GM23338 (cell line): Measurements from ENCODE around the gene IRX1. TPM values are rescaled to one million over a fixed set of nuclear protein-coding genes. Genes with fewer than 3 reads are reported as not detected.

Experiments
- ATAC-seq: fragments of 200-7000 bp; cut with Tn5 transposase; 3 replicates; pipeline ENCODE4 v1.9.1; 2020
- DNase-seq: peaks from one replicate; pipeline ENCODE4 v3.0.0-alpha.2; 2015; ENCODE audit warnings: low spot score
- H2AFZ ChIP-seq: fragments of 200-600 bp; sonication (generic); 2 replicates; pipeline ENCODE4 v1.8.0; 2016; ENCODE audit warnings: antibody characterized with exemption, mild to moderate bottlenecking, moderate library complexity
- H3F3A ChIP-seq: fragments of 200-600 bp; sonication (generic); replicated peaks from 2 replicates; pipeline ENCODE4 v1.8.0; 2017; ENCODE audit warnings: antibody characterized with exemption, mixed run types, low read depth
- H3K27ac ChIP-seq: fragments of 200-600 bp; sonication (generic); 2 replicates; pipeline ENCODE4 v1.6.1; 2016; ENCODE audit warnings: low read depth
- H3K27me3 ChIP-seq: fragments of 200-600 bp; sonication (generic); 2 replicates; pipeline ENCODE4 v1.8.0; 2016; ENCODE audit warnings: mild to moderate bottlenecking, mixed run types, moderate library complexity; ENCODE audit not compliant: insufficient read depth
- H3K36me3 ChIP-seq: fragments of 200-600 bp; sonication (generic); 2 replicates; pipeline ENCODE4 v1.8.0; 2016; ENCODE audit warnings: mild to moderate bottlenecking; ENCODE audit not compliant: insufficient read depth
- H3K4me1 ChIP-seq: fragments of 200-600 bp; sonication (generic); 2 replicates; pipeline ENCODE4 v1.8.0; 2016; ENCODE audit warnings: mild to moderate bottlenecking, moderate library complexity; ENCODE audit not compliant: insufficient read depth
- H3K4me2 ChIP-seq: fragments of 200-600 bp; sonication (generic); 2 replicates; pipeline ENCODE4 v1.7.1; 2017; ENCODE audit warnings: mixed run types
- H3K4me3 ChIP-seq: fragments of 200-600 bp; sonication (generic); 2 replicates; pipeline ENCODE4 v1.6.1; 2016; ENCODE audit warnings: mixed run types
- H3K79me2 ChIP-seq: fragments of 200-600 bp; sonication (generic); replicated peaks from 2 replicates; pipeline ENCODE4 v1.8.0; 2017; ENCODE audit warnings: mild to moderate bottlenecking; ENCODE audit not compliant: insufficient read depth
- H3K9me2 ChIP-seq: fragments of 200-600 bp; sonication (generic); 2 replicates; pipeline ENCODE4 v1.8.0; 2017; ENCODE audit not compliant: insufficient read depth
- H4K20me1 ChIP-seq: fragments of 200-600 bp; sonication (generic); replicated peaks from 2 replicates; pipeline ENCODE4 v1.8.0; 2017; ENCODE audit warnings: mild to moderate bottlenecking; ENCODE audit not compliant: insufficient read depth
- H3K27ac Mint-ChIP-seq: 2 replicates; pipeline ENCODE4 v1.8.0; 2020; ENCODE audit warnings: inconsistent platforms, mild to moderate bottlenecking, moderate library complexity, mixed read lengths
- H3K27me3 Mint-ChIP-seq: 3 replicates; pipeline ENCODE4 v1.8.0; 2022; ENCODE audit warnings: low read depth, mild to moderate bottlenecking, moderate library complexity, mixed read lengths, inconsistent platforms; ENCODE audit not compliant: insufficient read depth, poor library complexity
- H3K36me3 Mint-ChIP-seq: 3 replicates; pipeline ENCODE4 v1.8.0; 2021; ENCODE audit warnings: low read depth, mild to moderate bottlenecking, inconsistent platforms, moderate library complexity, mixed read lengths
- H3K4me1 Mint-ChIP-seq: 3 replicates; pipeline ENCODE4 v1.8.0; 2020; ENCODE audit warnings: mild to moderate bottlenecking, inconsistent platforms, mixed read lengths
- H3K4me3 Mint-ChIP-seq: 3 replicates; pipeline ENCODE4 v1.8.0; 2021; ENCODE audit warnings: moderate library complexity, mild to moderate bottlenecking, inconsistent platforms, mixed read lengths
- H3K9me3 Mint-ChIP-seq: 3 replicates; pipeline ENCODE4 v1.8.0; 2020; ENCODE audit warnings: moderate library complexity, mild to moderate bottlenecking, inconsistent platforms, mixed read lengths
- CREB1 ChIP-seq: fragments of 250-450 bp; sonication (Bioruptor Pico); IDR thresholded peaks from 2 replicates; pipeline ENCODE4 v1.5.0; 2020; ENCODE audit warnings: low read depth, mild to moderate bottlenecking, moderate library complexity
- EZH2 ChIP-seq: fragments of 200-600 bp; sonication (generic); IDR thresholded peaks from one replicate; pipeline ENCODE4 v1.8.0; 2017; ENCODE audit warnings: antibody characterized with exemption, mild to moderate bottlenecking, low read depth; ENCODE audit not compliant: unreplicated experiment
- EZH2phosphoT487 ChIP-seq: fragments of 200-600 bp; sonication (generic); IDR thresholded peaks from one replicate; pipeline ENCODE4 v1.8.1; 2018; ENCODE audit warnings: antibody characterized with exemption; ENCODE audit not compliant: unreplicated experiment
- JUNB ChIP-seq: IDR thresholded peaks from one replicate; pipeline ENCODE4 v1.6.1; 2016; ENCODE audit warnings: antibody characterized with exemption; ENCODE audit not compliant: unreplicated experiment
- NANOG ChIP-seq: IDR thresholded peaks from 2 replicates; pipeline ENCODE4 v1.6.1; 2016; ENCODE audit warnings: antibody characterized with exemption, borderline replicate concordance
- POLR2AphosphoS5 ChIP-seq: IDR thresholded peaks from 2 replicates; pipeline ENCODE4 v1.6.1; 2016; ENCODE audit warnings: antibody characterized with exemption, low read depth
- ZNF114 ChIP-seq: fragments of 250-450 bp; sonication (Bioruptor Pico); IDR thresholded peaks from 2 replicates; pipeline ENCODE4 v1.5.0; 2020; ENCODE audit warnings: mild to moderate bottlenecking, moderate library complexity
- ZNF331 ChIP-seq: fragments of 250-450 bp; sonication (Bioruptor Pico); IDR thresholded peaks from 2 replicates; pipeline ENCODE4 v1.5.0; 2020; ENCODE audit warnings: low read depth, mild to moderate bottlenecking, moderate library complexity
- polyA plus RNA-seq: library from polyadenylated mRNA; unstranded; fragments of >200 nt; fragmentation: Nextera tagmentation; extraction: Ambion mirVana; gene quantifications from 2 replicates; pipeline ENCODE4 v1.2.1, GENCODE V29; 2016
- total RNA-seq: library from RNA; depleted of rRNA; stranded (reverse); fragments of >200 nt; shearing (Covaris generic); gene quantifications from 2 replicates; pipeline ENCODE4 v1.2.3, GENCODE V29; 2014
- TF ChIP-seq, protein P1 (sequence below): IDR thresholded peaks from one replicate; pipeline ENCODE4 v1.6.1; 2018; ENCODE audit warnings: antibody characterized with exemption; ENCODE audit not compliant: unreplicated experiment
- TF ChIP-seq, protein P2 (sequence below), 2 experiments: fragments of 200-600 bp in 1 of 2; sonication (generic) in 1 of 2; conservative IDR thresholded peaks; 2 replicates each; pipeline versions ENCODE4 v1.5.1 to v1.6.1; 2016 to 2017; ENCODE audit warnings: antibody characterized with exemption in 2 of 2, low read depth in 2 of 2, mild to moderate bottlenecking in 2 of 2, moderate library complexity in 1 of 2
- TF ChIP-seq, protein P3 (sequence below): fragments of 250-450 bp; sonication (Bioruptor Pico); IDR thresholded peaks from 2 replicates; pipeline ENCODE4 v1.5.0; 2020; ENCODE audit warnings: mild to moderate bottlenecking, moderate library complexity

Gene IRX1
- total and polyA plus RNA-seq, 2 experiments from 2014 or later = 0.11 to 1.8 TPM

DNA sequence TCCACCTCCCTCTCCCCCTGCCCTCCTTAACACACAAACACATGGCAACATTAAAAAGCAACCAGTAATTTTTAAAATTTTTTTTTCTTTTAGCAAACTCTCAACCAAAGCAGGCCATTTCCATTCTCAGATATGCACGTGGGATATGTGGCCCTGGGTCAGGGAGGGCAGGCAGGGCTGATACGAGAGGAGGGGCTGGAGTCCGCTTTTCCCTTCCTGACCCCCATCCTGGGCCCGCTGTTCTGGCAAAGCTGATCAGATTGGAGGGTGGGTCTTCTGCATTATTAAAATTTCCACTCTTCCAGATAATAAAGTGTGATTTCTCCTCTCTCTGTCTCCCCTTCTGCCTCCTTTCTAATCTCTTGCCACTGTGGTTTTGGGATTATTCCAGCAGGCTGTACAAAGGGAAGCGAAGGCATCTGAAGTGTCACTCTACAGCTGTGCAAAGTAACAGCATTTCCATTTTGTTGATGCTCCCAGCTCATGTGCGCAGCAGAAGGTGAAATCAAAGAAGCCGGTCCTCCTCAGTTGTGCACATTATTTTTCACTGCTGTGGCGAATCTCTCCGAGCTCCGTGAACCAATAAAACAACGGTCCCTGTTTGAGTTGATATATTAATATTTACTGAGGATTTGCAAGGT, 12.0 kb downstream of the IRX1 start:
- Histone ChIP-seq H3K4me2 (no peak overlapping the region), H3K79me2 (no peaks in the 10 kb centered on the region), H3K36me3 (no peaks in the 10 kb centered on the region), H2AFZ (no peak overlapping the region), H3K9me2 (no peaks in the 10 kb centered on the region), H3K27ac (no peak overlapping the region), H3K4me1 (no peaks in the 10 kb centered on the region; the same call in 1 of the 2 replicates), H3K4me3 (no peak overlapping the region), H3K27me3 (peaks cover 65% of the 10 kb centered on the region), H4K20me1 (no peaks in the 10 kb centered on the region; the same call in 1 of the 2 replicates), H3F3A (no peaks in the 10 kb centered on the region)
- ATAC-seq (no peak), DNase-seq (no peak)
- peaks cover 40% of the 10 kb centered on the region for H3K27me3 Mint-ChIP-seq
- H3K4me3 Mint-ChIP-seq = no peak overlapping the region
- peaks cover 2% of the 10 kb centered on the region; the same call in 1 of the 3 replicates for H3K9me3 Mint-ChIP-seq
- H3K4me1 Mint-ChIP-seq = peaks cover 10% of the 10 kb centered on the region; the same call in 2 of the 3 replicates
- TF ChIP-seq, protein P1, sequence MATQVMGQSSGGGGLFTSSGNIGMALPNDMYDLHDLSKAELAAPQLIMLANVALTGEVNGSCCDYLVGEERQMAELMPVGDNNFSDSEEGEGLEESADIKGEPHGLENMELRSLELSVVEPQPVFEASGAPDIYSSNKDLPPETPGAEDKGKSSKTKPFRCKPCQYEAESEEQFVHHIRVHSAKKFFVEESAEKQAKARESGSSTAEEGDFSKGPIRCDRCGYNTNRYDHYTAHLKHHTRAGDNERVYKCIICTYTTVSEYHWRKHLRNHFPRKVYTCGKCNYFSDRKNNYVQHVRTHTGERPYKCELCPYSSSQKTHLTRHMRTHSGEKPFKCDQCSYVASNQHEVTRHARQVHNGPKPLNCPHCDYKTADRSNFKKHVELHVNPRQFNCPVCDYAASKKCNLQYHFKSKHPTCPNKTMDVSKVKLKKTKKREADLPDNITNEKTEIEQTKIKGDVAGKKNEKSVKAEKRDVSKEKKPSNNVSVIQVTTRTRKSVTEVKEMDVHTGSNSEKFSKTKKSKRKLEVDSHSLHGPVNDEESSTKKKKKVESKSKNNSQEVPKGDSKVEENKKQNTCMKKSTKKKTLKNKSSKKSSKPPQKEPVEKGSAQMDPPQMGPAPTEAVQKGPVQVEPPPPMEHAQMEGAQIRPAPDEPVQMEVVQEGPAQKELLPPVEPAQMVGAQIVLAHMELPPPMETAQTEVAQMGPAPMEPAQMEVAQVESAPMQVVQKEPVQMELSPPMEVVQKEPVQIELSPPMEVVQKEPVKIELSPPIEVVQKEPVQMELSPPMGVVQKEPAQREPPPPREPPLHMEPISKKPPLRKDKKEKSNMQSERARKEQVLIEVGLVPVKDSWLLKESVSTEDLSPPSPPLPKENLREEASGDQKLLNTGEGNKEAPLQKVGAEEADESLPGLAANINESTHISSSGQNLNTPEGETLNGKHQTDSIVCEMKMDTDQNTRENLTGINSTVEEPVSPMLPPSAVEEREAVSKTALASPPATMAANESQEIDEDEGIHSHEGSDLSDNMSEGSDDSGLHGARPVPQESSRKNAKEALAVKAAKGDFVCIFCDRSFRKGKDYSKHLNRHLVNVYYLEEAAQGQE = no peak
- TF ChIP-seq, protein P2, sequence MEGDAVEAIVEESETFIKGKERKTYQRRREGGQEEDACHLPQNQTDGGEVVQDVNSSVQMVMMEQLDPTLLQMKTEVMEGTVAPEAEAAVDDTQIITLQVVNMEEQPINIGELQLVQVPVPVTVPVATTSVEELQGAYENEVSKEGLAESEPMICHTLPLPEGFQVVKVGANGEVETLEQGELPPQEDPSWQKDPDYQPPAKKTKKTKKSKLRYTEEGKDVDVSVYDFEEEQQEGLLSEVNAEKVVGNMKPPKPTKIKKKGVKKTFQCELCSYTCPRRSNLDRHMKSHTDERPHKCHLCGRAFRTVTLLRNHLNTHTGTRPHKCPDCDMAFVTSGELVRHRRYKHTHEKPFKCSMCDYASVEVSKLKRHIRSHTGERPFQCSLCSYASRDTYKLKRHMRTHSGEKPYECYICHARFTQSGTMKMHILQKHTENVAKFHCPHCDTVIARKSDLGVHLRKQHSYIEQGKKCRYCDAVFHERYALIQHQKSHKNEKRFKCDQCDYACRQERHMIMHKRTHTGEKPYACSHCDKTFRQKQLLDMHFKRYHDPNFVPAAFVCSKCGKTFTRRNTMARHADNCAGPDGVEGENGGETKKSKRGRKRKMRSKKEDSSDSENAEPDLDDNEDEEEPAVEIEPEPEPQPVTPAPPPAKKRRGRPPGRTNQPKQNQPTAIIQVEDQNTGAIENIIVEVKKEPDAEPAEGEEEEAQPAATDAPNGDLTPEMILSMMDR (conservative IDR thresholded peaks at IDR 0.05; ENCODE audit: low read depth in 2 of 2) = no peak
- TF ChIP-seq EZH2phosphoT487 (no peak), ZNF331 (CRISPR knock-in tag) (no peak), NANOG (no peak), POLR2AphosphoS5 (no peak), JUNB (no peak), EZH2 (no peak), CREB1 (CRISPR knock-in tag) (no peak), ZNF114 (no peak)
- TF ChIP-seq, protein P3, sequence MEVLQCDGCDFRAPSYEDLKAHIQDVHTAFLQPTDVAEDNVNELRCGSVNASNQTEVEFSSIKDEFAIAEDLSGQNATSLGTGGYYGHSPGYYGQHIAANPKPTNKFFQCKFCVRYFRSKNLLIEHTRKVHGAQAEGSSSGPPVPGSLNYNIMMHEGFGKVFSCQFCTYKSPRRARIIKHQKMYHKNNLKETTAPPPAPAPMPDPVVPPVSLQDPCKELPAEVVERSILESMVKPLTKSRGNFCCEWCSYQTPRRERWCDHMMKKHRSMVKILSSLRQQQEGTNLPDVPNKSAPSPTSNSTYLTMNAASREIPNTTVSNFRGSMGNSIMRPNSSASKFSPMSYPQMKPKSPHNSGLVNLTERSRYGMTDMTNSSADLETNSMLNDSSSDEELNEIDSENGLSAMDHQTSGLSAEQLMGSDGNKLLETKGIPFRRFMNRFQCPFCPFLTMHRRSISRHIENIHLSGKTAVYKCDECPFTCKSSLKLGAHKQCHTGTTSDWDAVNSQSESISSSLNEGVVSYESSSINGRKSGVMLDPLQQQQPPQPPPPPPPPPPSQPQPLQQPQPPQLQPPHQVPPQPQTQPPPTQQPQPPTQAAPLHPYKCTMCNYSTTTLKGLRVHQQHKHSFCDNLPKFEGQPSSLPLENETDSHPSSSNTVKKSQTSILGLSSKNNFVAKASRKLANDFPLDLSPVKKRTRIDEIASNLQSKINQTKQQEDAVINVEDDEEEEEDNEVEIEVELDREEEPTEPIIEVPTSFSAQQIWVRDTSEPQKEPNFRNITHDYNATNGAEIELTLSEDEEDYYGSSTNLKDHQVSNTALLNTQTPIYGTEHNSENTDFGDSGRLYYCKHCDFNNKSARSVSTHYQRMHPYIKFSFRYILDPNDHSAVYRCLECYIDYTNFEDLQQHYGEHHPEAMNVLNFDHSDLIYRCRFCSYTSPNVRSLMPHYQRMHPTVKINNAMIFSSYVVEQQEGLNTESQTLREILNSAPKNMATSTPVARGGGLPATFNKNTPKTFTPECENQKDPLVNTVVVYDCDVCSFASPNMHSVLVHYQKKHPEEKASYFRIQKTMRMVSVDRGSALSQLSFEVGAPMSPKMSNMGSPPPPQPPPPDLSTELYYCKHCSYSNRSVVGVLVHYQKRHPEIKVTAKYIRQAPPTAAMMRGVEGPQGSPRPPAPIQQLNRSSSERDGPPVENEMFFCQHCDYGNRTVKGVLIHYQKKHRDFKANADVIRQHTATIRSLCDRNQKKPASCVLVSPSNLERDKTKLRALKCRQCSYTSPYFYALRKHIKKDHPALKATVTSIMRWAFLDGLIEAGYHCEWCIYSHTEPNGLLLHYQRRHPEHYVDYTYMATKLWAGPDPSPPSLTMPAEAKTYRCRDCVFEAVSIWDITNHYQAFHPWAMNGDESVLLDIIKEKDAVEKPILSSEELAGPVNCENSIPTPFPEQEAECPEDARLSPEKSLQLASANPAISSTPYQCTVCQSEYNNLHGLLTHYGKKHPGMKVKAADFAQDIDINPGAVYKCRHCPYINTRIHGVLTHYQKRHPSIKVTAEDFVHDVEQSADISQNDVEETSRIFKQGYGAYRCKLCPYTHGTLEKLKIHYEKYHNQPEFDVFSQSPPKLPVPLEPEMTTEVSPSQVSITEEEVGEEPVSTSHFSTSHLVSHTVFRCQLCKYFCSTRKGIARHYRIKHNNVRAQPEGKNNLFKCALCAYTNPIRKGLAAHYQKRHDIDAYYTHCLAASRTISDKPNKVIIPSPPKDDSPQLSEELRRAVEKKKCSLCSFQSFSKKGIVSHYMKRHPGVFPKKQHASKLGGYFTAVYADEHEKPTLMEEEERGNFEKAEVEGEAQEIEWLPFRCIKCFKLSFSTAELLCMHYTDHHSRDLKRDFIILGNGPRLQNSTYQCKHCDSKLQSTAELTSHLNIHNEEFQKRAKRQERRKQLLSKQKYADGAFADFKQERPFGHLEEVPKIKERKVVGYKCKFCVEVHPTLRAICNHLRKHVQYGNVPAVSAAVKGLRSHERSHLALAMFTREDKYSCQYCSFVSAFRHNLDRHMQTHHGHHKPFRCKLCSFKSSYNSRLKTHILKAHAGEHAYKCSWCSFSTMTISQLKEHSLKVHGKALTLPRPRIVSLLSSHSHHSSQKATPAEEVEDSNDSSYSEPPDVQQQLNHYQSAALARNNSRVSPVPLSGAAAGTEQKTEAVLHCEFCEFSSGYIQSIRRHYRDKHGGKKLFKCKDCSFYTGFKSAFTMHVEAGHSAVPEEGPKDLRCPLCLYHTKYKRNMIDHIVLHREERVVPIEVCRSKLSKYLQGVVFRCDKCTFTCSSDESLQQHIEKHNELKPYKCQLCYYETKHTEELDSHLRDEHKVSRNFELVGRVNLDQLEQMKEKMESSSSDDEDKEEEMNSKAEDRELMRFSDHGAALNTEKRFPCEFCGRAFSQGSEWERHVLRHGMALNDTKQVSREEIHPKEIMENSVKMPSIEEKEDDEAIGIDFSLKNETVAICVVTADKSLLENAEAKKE (CRISPR knock-in tag) = no peak
- no peaks in the 10 kb centered on the region for H3K36me3 Mint-ChIP-seq
- no peak overlapping the region for H3K27ac Mint-ChIP-seq
